Measurements from ENCODE around the gene VAMP1.
"Not testable (repeated sequence)": the region's sequence is repeated elsewhere in the genome, so short reads cannot be mapped to it uniquely, and the experiment has no call there.

- TF ChIP-seq CTCF, POLR2A (IDR thresholded peaks at IDR 0.05): not testable (repeated sequence)
Observed at GRCh38 chr12:6467571-6468282, 2.8 kb downstream of the VAMP1 start.

Measured in body of pancreas (tissue), 4 donors.